Measurements from ENCODE around the gene LGR6. TPM values are rescaled to one million over a fixed set of nuclear protein-coding genes. Genes with fewer than 3 reads are reported as not detected.

LGR6 gene
- total RNA-seq, 1 experiment from 2014 or later, result not detected

DNA sequence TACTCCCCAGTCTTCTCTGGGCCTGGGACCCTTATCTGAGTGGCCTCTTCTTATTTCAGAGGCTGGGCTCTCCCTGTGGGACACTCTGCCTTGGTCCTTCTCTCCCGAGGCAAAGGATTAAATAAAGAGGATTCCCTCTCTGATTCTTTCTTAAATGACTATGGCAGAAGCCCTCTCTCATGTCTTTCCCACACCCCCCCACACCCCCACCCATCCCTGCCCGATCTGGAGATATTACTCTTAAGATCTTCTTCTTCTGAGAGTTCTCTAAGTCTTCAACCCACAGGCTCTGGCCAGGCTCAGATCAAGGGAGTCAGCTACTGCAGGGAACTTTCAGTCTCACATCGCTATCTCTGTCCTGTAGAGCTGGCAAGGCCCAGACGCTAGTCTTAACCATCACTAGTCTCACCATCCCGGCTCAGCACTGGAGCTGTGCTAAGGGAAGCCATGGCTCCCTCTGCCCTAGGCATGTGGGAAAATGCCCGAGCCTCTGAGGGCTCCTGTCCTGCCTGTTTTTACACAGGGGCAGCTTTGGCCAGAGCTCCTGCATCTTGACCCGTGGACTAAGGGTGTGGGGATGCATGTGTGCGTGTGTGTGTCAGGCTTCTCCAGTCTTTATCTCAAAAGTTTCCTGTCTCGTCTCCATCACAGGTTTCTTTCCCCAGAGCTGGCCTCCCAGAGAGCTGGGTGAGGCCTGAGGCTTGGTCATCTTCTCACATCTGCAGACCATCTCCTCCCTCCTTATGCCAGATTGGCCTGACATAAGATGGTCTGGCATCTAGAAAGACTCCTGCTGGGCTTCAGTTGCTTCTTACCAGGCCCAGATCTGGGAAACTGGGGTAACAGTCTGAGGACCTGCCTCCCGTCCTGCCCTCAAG lies 36.7 kb downstream of the LGR6 start:
- Histone ChIP-seq H3K36me3 (ENCODE audit: insufficient read depth, low read length) (no peaks in the 10 kb centered on the region), H3K4me2 (ENCODE audit: low read depth, low read length, poor library complexity, severe bottlenecking) (no peak overlapping the region)
- no peak for DNase-seq

DNA sequence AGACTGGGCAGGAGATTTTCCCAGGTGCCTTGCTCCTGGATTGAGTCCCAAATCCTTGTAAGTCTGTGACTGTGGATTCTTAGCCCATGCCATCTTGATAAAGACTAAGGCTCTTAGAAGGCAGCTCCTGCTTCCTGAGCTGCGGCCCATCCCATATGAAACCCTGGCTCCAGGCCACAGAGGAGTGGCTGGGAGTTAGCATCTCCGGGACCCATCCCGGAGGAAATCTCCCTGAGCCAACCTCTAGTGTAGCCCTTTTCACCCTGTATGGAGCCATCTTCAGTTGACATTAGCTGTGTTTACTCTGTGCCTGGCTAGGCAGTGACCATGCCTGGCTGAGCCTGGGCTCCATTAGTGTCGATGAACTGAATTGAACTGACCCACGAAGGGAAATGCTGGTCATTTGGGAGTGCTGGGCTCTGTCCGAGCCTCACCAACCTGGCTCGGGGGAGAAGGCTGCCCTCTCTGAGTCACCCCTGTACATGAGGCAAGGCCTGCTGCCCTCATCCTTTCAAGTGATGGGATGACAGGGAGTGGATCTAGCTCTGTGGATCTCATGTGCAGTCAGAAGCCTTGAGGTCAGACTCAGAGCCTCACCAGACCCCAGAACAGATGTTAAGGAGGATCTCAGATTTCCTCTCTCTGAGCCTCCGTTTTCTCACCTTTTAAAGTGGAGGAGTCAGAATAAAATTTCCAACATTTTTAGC lies 37.5 kb downstream of the LGR6 start:
- no peak overlapping the region for H3K4me3 ChIP-seq (ENCODE audit: low read length)
- DNase-seq, result no peak
- no peaks in the 10 kb centered on the region for H3K4me1 ChIP-seq (ENCODE audit: low read length)
- no peaks in the 10 kb centered on the region for H3K79me2 ChIP-seq (ENCODE audit: low read length)
- H3K36me3 ChIP-seq (ENCODE audit: insufficient read depth, low read length), result no peaks in the 10 kb centered on the region
- no peak overlapping the region for H3K4me2 ChIP-seq (ENCODE audit: low read depth, low read length, poor library complexity, severe bottlenecking)
- H3K27ac ChIP-seq (ENCODE audit: low read length), result no peak overlapping the region
- H3K9me3 ChIP-seq (ENCODE audit: low read length), result no peaks in the 10 kb centered on the region
- no peak overlapping the region for H3K9ac ChIP-seq (ENCODE audit: low read length)
- no peak overlapping the region for H2AFZ ChIP-seq (ENCODE audit: low read length)
- H4K20me1 ChIP-seq (ENCODE audit: insufficient read depth, low read depth, low read length), result no peaks in the 10 kb centered on the region
- H3K27me3 ChIP-seq (ENCODE audit: low read length), result no peaks in the 10 kb centered on the region
- no peaks in the 10 kb centered on the region for H3K9me2 ChIP-seq (replicated peaks; ENCODE audit: insufficient read depth, low read length)

More for the DNA sequence above, 36.7 kb downstream of the LGR6 start:
- Histone ChIP-seq H3K27me3 (ENCODE audit: low read length) (no peaks in the 10 kb centered on the region), H3K79me2 (ENCODE audit: low read length) (no peaks in the 10 kb centered on the region), H3K4me3 (ENCODE audit: low read length) (no peak overlapping the region), H3K9me2 (replicated peaks; ENCODE audit: insufficient read depth, low read length) (no peaks in the 10 kb centered on the region), H2AFZ (ENCODE audit: low read length) (no peak overlapping the region), H3K27ac (ENCODE audit: low read length) (no peak overlapping the region), H3K9me3 (ENCODE audit: low read length) (no peaks in the 10 kb centered on the region), H3K9ac (ENCODE audit: low read length) (no peak overlapping the region), H4K20me1 (ENCODE audit: insufficient read depth, low read depth, low read length) (no peaks in the 10 kb centered on the region), H3K4me1 (ENCODE audit: low read length) (no peaks in the 10 kb centered on the region)

DNA sequence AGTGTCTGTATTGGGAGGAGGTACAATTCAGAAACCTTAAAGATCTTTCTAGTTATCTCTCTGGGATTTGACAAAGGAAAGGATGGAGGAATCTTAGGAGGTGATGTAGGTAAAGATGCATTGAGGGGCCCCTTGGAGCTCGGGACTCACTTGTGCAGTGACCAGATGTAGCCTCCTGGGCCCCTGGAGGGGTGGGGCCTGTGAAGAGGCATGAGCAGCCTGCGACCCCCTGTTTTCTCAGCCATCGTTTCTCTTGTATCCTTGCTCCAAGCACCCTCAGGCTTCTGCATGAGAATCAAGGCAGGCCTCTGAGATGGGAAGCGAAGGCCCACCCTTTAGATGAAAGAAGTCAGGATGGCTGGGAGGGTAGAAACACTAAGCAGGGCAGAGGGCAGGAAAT lies 39.6 kb downstream of the LGR6 start:
- no peaks in the 10 kb centered on the region for H3K36me3 ChIP-seq (ENCODE audit: insufficient read depth, low read length)
- no peaks in the 10 kb centered on the region for H3K9me2 ChIP-seq (replicated peaks; ENCODE audit: insufficient read depth, low read length)
- H3K4me3 ChIP-seq (ENCODE audit: low read length), result no peak overlapping the region
- no peak overlapping the region for H3K27ac ChIP-seq (ENCODE audit: low read length)
- no peaks in the 10 kb centered on the region for H3K79me2 ChIP-seq (ENCODE audit: low read length)
- no peaks in the 10 kb centered on the region for H3K9me3 ChIP-seq (ENCODE audit: low read length)
- H4K20me1 ChIP-seq (ENCODE audit: insufficient read depth, low read depth, low read length), result no peaks in the 10 kb centered on the region
- H3K4me1 ChIP-seq (ENCODE audit: low read length), result no peaks in the 10 kb centered on the region
- H3K27me3 ChIP-seq (ENCODE audit: low read length), result no peaks in the 10 kb centered on the region
- H2AFZ ChIP-seq (ENCODE audit: low read length), result no peak overlapping the region
- no peak for DNase-seq
- H3K4me2 ChIP-seq (ENCODE audit: low read depth, low read length, poor library complexity, severe bottlenecking), result no peak overlapping the region
- no peak overlapping the region for H3K9ac ChIP-seq (ENCODE audit: low read length)

DNA sequence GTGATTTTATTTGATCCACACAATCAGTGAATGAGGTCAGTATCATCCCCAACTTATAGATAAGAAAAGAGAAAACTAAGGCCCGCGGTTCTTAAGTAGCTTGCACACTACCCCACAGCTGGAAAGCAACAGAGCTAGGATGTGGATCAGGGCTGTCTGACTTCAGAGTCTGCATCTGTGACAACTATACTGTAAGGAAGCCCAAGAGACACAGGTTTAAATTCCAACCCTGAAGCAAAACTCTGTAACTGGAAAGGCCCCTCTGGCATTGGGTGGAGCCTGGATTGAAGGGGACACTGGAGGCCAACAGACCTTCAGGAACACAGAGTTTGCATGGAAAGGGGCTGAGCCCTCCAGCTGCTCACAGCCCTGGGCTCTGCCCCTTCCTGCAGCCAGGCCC lies 40.2 kb downstream of the LGR6 start:
- Histone ChIP-seq H3K4me1 (ENCODE audit: low read length) (no peaks in the 10 kb centered on the region), H3K79me2 (ENCODE audit: low read length) (no peaks in the 10 kb centered on the region), H3K36me3 (ENCODE audit: insufficient read depth, low read length) (no peaks in the 10 kb centered on the region), H3K4me3 (ENCODE audit: low read length) (no peak overlapping the region), H3K9me2 (replicated peaks; ENCODE audit: insufficient read depth, low read length) (no peaks in the 10 kb centered on the region), H3K27ac (ENCODE audit: low read length) (no peak overlapping the region), H4K20me1 (ENCODE audit: insufficient read depth, low read depth, low read length) (no peaks in the 10 kb centered on the region), H2AFZ (ENCODE audit: low read length) (no peak overlapping the region), H3K9me3 (ENCODE audit: low read length) (no peaks in the 10 kb centered on the region), H3K4me2 (ENCODE audit: low read depth, low read length, poor library complexity, severe bottlenecking) (no peak overlapping the region), H3K27me3 (ENCODE audit: low read length) (no peaks in the 10 kb centered on the region), H3K9ac (ENCODE audit: low read length) (no peak overlapping the region)
- no peak for DNase-seq

DNA sequence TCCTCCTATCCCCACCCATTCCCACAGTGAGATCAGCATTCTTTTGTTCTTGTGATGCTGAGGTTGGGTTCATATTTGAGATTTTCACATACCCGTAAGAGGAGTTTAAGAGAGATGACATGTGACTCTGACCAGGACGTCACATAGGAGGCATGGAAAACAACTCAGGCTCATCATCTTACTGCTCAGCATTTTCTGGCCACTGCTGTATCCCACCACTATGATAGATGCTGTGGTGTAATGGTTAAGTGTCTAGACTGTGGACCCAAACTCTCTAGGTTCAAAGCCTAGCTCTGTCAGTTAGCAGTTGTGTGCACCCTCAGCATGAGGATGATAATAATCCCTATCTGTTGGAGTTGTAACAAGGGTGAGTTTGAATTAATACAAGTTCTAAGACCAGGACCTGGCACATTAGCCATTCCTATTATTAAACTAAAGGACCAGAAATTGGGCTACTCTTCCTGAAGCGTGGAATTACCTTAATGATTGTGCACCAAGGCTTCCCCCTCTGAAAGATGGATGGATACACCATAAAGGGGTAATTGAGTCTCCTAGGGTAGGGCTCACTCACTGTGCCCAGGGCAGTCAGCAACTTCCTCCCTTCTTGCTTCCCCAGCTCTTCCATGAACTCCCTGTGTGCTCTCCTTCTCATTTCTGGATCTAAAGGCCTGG lies 40.9 kb downstream of the LGR6 start:
- Histone ChIP-seq H3K4me2 (ENCODE audit: low read depth, low read length, poor library complexity, severe bottlenecking) (no peak overlapping the region), H3K27me3 (ENCODE audit: low read length) (no peaks in the 10 kb centered on the region), H3K9me2 (replicated peaks; ENCODE audit: insufficient read depth, low read length) (no peaks in the 10 kb centered on the region), H3K4me1 (ENCODE audit: low read length) (no peaks in the 10 kb centered on the region), H3K9ac (ENCODE audit: low read length) (no peak overlapping the region), H2AFZ (ENCODE audit: low read length) (no peak overlapping the region), H3K27ac (ENCODE audit: low read length) (no peak overlapping the region), H3K36me3 (ENCODE audit: insufficient read depth, low read length) (no peaks in the 10 kb centered on the region), H3K4me3 (ENCODE audit: low read length) (no peak overlapping the region), H3K79me2 (ENCODE audit: low read length) (no peaks in the 10 kb centered on the region), H3K9me3 (ENCODE audit: low read length) (no peaks in the 10 kb centered on the region), H4K20me1 (ENCODE audit: insufficient read depth, low read depth, low read length) (no peaks in the 10 kb centered on the region)
- DNase-seq, result no peak

DNA sequence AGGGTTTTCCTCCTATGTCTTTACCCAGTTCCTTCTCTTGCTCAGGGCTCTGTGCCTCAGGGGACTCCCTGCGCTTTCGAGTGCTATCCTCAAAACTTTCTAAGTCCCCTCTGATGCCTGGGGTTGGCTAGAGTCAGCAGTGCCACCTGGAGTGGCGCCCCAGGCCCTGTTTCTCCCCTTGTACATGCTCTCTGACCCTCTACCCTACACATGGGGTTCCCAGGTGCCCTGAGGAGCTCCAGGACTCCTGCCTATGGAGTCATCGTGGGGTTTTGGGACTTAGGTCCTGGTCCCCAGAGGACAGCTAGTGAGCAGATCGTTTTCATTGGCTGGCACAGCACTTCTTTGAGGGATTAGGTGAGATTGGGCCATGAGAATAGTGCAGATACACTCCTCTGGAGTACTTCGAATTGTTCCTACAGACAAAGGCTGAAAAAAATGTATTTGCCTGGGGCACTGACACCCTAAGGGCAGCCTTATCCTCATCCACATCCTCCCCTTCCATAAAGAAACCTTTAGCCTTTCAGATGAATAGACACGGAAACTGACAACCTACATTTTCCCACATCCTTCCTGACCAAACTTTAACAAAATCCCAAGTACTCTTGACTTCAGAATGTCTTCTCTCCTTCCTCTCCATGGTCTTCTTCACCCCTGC lies 41.5 kb downstream of the LGR6 start:
- no peaks in the 10 kb centered on the region for H3K4me1 ChIP-seq (ENCODE audit: low read length)
- no peak overlapping the region for H3K4me3 ChIP-seq (ENCODE audit: low read length)
- no peak overlapping the region for H3K4me2 ChIP-seq (ENCODE audit: low read depth, low read length, poor library complexity, severe bottlenecking)
- no peaks in the 10 kb centered on the region for H3K9me3 ChIP-seq (ENCODE audit: low read length)
- H3K27ac ChIP-seq (ENCODE audit: low read length), result no peak overlapping the region
- H3K79me2 ChIP-seq (ENCODE audit: low read length), result no peaks in the 10 kb centered on the region
- no peaks in the 10 kb centered on the region for H3K36me3 ChIP-seq (ENCODE audit: insufficient read depth, low read length)
- no peaks in the 10 kb centered on the region for H3K9me2 ChIP-seq (replicated peaks; ENCODE audit: insufficient read depth, low read length)
- H3K9ac ChIP-seq (ENCODE audit: low read length), result no peak overlapping the region
- no peak overlapping the region for H2AFZ ChIP-seq (ENCODE audit: low read length)
- H4K20me1 ChIP-seq (ENCODE audit: insufficient read depth, low read depth, low read length), result no peaks in the 10 kb centered on the region
- DNase-seq, result no peak
- H3K27me3 ChIP-seq (ENCODE audit: low read length), result no peaks in the 10 kb centered on the region

DNA sequence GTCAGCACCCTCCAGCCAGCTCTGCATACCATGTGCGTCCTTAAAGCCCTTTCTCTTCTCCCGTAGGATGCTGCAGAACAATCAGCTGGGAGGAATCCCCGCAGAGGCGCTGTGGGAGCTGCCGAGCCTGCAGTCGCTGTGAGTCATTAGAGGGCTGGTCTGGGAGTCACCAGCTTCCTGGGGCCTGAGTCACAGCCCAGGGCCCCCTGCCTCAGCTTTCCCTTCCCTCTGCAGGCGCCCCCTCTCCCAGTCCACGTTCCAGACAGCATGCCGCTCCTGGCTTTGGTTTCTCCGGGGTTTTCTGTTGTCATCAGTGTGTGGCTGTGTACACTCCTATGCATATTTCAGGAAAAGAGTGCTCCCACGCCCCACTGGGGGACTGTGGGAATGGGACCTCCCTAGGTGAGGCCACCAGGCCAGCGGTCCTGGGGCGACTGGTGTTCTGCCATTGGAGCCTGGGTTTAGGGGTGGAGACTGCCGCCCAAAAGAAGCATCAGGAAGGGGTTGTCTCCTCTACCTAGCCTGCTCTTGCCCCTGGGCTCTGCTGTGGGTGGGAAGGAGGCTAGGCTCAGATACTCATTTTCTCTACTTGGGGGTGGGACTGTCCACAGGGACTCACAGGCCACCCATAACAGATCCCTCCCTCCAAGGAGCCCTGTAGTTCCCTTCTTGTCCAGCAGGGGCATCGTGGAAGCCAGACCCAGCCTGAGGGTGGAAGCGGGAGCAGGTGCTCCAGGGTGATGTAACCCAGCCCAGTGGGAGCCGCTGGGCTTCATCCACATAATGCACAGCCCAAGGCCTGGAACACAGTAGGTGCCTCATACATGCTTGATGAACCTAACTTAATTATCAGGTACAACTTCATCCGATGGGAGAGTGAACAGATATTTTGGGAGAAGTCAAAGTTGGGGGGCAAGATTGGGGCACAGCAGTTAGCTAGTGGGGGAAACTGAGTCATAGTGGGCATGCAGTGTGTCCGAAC lies 42.5 kb downstream of the LGR6 start:
- Histone ChIP-seq H3K4me3 (ENCODE audit: low read length) (no peak overlapping the region), H3K36me3 (ENCODE audit: insufficient read depth, low read length) (no peaks in the 10 kb centered on the region), H3K27ac (ENCODE audit: low read length) (no peak overlapping the region), H3K9me3 (ENCODE audit: low read length) (no peaks in the 10 kb centered on the region), H3K79me2 (ENCODE audit: low read length) (no peaks in the 10 kb centered on the region), H3K9me2 (replicated peaks; ENCODE audit: insufficient read depth, low read length) (no peaks in the 10 kb centered on the region), H3K4me2 (ENCODE audit: low read depth, low read length, poor library complexity, severe bottlenecking) (no peak overlapping the region), H2AFZ (ENCODE audit: low read length) (no peak overlapping the region), H3K4me1 (ENCODE audit: low read length) (no peaks in the 10 kb centered on the region), H3K9ac (ENCODE audit: low read length) (no peak overlapping the region), H4K20me1 (ENCODE audit: insufficient read depth, low read depth, low read length) (no peaks in the 10 kb centered on the region), H3K27me3 (ENCODE audit: low read length) (no peaks in the 10 kb centered on the region)
- peak; percentile 85 for DNase-seq

Measured in Karpas-422 (cell line).